Measurements from ENCODE around the gene SP110.

- TF ChIP-seq POLR2AphosphoS5 (IDR thresholded peaks at IDR 0.05; ENCODE audit: insufficient read depth in 1 of 2, low read depth in 1 of 2) (no peak), CTCF (IDR thresholded peaks at IDR 0.05) (no peak), POLR2A (IDR thresholded peaks at IDR 0.05) (no peak)
Measured at GRCh38 chr2:230174466-230174865, 45.3 kb downstream of the SP110 start.
